Endothelial cell of umbilical vein (primary cell): ENCODE data around the gene OPA1. TPM values are rescaled to one million over a fixed set of nuclear protein-coding genes. Genes with fewer than 3 reads are reported as not detected.
"Not testable (repeated sequence)": the region's sequence is repeated elsewhere in the genome, so short reads cannot be mapped to it uniquely, and the experiment has no call there.

ENCODE experiments used
- BruUV-seq: library from RNA; stranded (reverse); fragments of 400-500 nt; replicated peaks from 2 replicates; lab custom pipeline; 2021; lab: Mats Ljungman, UMichigan
- CTCF ChIA-PET: fragments of 300-600, 350-600 bp; sonication (Branson Sonifier 250); formaldehyde crosslinking; loops from one replicate; lab custom pipeline; 2021; ENCODE audit warnings: antibody characterized with exemption, inconsistent platforms; lab: Charles Lee
- POLR2A ChIA-PET: fragments of 300-600, 350-600 bp; sonication (Branson Sonifier 250); formaldehyde crosslinking; loops from one replicate; lab custom pipeline; 2021; ENCODE audit warnings: antibody characterized with exemption, inconsistent platforms; lab: Charles Lee
- DNase-seq: peaks from one replicate; pipeline ENCODE4 v3.0.0-alpha.2; 2011; ENCODE audit warnings: low read depth, low spot score
- FAIRE-seq: peaks from 2 replicates; lab custom pipeline; 2011; peaks lifted over from hg19 to GRCh38; lab: Jason Lieb, UNC
- H2AFZ ChIP-seq: 2 replicates; pipeline ENCODE4 v1.6.0; 2012; ENCODE audit warnings: low read depth, low read length, control low read depth, inconsistent platforms
- H3K27ac ChIP-seq: 2 replicates; pipeline ENCODE4 v1.5.1; 2011; ENCODE audit warnings: low read depth, mild to moderate bottlenecking, control low read depth, low read length, moderate library complexity; ENCODE audit not compliant: insufficient read depth
- H3K27me3 ChIP-seq, 2 experiments: 2 replicates each; pipeline versions ENCODE4 v1.6.0 to v1.6.1; 2011; ENCODE audit warnings: low read length in 2 of 2, mixed read lengths in 1 of 2; ENCODE audit not compliant: control insufficient read depth in 2 of 2, insufficient read depth in 2 of 2
- H3K36me3 ChIP-seq, 2 experiments: 2 replicates in 1 of 2; 3 replicates in 1 of 2; pipeline ENCODE4 v1.5.1; 2011; ENCODE audit warnings: low read length in 2 of 2, mild to moderate bottlenecking in 1 of 2, moderate library complexity in 1 of 2; ENCODE audit not compliant: control insufficient read depth in 2 of 2, insufficient read depth in 2 of 2; ENCODE audit errors: extremely low read depth in 1 of 2
- H3K4me1 ChIP-seq: 3 replicates; pipeline ENCODE4 v1.5.1; 2011; ENCODE audit warnings: mild to moderate bottlenecking, low read length; ENCODE audit not compliant: control insufficient read depth, insufficient read depth; ENCODE audit errors: extremely low read depth
- H3K4me2 ChIP-seq: 2 replicates; pipeline ENCODE4 v1.6.1; 2011; ENCODE audit warnings: low read length, control low read depth, mixed read lengths; ENCODE audit not compliant: insufficient read depth
- H3K4me3 ChIP-seq, 3 experiments: fragments of 200-600 bp in 1 of 3; sonication (generic), shearing (Covaris generic) in 1 of 3; replicated peaks in 1 of 3; 2 replicates each; pipeline ENCODE4 v1.5.1; 2011 to 2016; ENCODE audit warnings: control low read depth in 3 of 3, low read length in 3 of 3, mild to moderate bottlenecking in 2 of 3, inconsistent platforms in 1 of 3, low read depth in 1 of 3, moderate library complexity in 1 of 3; ENCODE audit not compliant: insufficient read depth in 1 of 3
- H3K79me2 ChIP-seq: 2 replicates; pipeline ENCODE4 v1.6.0; 2012; ENCODE audit warnings: low read length, inconsistent platforms; ENCODE audit not compliant: control insufficient read depth, insufficient read depth
- H3K9ac ChIP-seq: replicated peaks from 2 replicates; pipeline ENCODE3; 2011; ENCODE audit warnings: low read length, control low read depth; ENCODE audit not compliant: insufficient read depth; ENCODE audit errors: extremely low read depth
- H3K9me1 ChIP-seq: replicated peaks from 3 replicates; pipeline ENCODE4 v1.6.0; 2011; ENCODE audit warnings: mild to moderate bottlenecking, low read length; ENCODE audit not compliant: control insufficient read depth, insufficient read depth; ENCODE audit errors: extremely low read depth
- H3K9me3 ChIP-seq: replicated peaks from 2 replicates; pipeline ENCODE4 v1.5.1; 2012; ENCODE audit warnings: low read length, inconsistent platforms; ENCODE audit not compliant: control insufficient read depth, insufficient read depth
- H4K20me1 ChIP-seq: replicated peaks from 2 replicates; pipeline ENCODE3; 2011; ENCODE audit warnings: mild to moderate bottlenecking, low read length; ENCODE audit not compliant: control insufficient read depth, insufficient read depth; ENCODE audit errors: extremely low read depth
- CTCF ChIP-seq, 2 donors: IDR thresholded peaks; 1 replicate in 1 of 2; 2 replicates in 1 of 2; pipeline ENCODE4 v1.5.1; 2011; ENCODE audit warnings: low read length in 2 of 2, mild to moderate bottlenecking in 2 of 2, moderate library complexity in 2 of 2, control low read depth in 1 of 2, inconsistent platforms in 1 of 2, low read depth in 1 of 2; ENCODE audit not compliant: insufficient read depth in 1 of 2; ENCODE audit errors: extremely low read depth in 1 of 2
- GATA2 ChIP-seq: IDR thresholded peaks from 2 replicates; pipeline ENCODE4 v1.7.0; 2011; ENCODE audit warnings: low read depth, mild to moderate bottlenecking, moderate library complexity, mixed read lengths, low read length; ENCODE audit not compliant: insufficient read length, insufficient read depth
- dilution Hi-C: fragments of 300-500 bp; cut with MboI; formaldehyde crosslinking; loops from one replicate; pipeline ENCODE4 v1.15.0; 2019; ENCODE audit warnings: low sequenced_read_pairs; ENCODE audit not compliant: extremely low pct_ligation_motif_present
- intact Hi-C: fragments of 100-400 bp; cut with micrococcal nuclease; formaldehyde crosslinking; loops from one replicate; pipeline ENCODE4 v1.10.0; 2022
- polyA plus RNA-seq, 4 experiments: library from polyadenylated mRNA; depleted of rRNA in 3 of 4; stranded (reverse) in 3 of 4; unstranded in 1 of 4; fragments of >200 nt; gene quantifications; 2 replicates each; pipeline versions ENCODE4 v1.2.1 to v1.2.3, GENCODE V29; 2011 to 2012; ENCODE audit warnings: missing spikeins in 1 of 4
- total RNA-seq: library from RNA; stranded (reverse); gene quantifications from 2 replicates; pipeline ENCODE4 v1.2.3, GENCODE V29; 2021

Gene OPA1
- total and polyA plus RNA-seq, 2 donors (not counting 3 experiments of a cell fraction or from before 2014, with no cell fraction given) = 10.0 to 62.0 TPM

DNA sequence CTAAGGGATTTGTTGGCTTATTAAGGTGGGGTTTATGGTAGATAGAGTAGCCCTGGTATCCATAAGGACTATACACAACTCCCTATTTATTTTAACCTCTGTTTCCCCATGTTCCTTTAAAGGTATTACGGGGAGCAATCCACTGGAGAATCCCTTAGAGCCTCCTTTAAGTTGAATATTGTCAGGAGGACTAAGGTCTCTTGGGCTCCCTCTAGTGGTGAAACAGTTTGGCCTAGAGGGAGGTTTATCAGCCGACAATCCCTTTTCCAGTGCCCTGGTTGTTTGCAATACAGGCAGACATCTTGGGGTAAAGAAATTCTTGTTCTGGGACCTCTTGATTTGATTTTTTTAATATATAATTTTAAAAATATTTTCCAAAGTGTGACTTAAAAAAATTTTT is 12.9 kb downstream of the OPA1 start:
- CTCF ChIA-PET = no interaction called here
- FAIRE-seq (peak; percentile 82), DNase-seq (peak; percentile 64)
- no peaks in the 10 kb centered on the region for H3K36me3 ChIP-seq
- dilution Hi-C loops = no loop called here
- no peak overlapping the region for H3K4me3 ChIP-seq
- no peak overlapping the region for H3K4me2 ChIP-seq
- H3K9me3 ChIP-seq = no peaks in the 10 kb centered on the region
- no TSS peak for BruUV-seq
- no peak overlapping the region for H2AFZ ChIP-seq
- H3K4me1 ChIP-seq = no peaks in the 10 kb centered on the region
- no peaks in the 10 kb centered on the region for H3K9me1 ChIP-seq
- H3K9ac ChIP-seq = no peak overlapping the region
- H3K79me2 ChIP-seq = peaks cover 47% of the 10 kb centered on the region
- no peak for TF ChIP-seq GATA2
- peak; percentile 69 to 77 for TF ChIP-seq CTCF (IDR thresholded peaks at IDR 0.05; ENCODE audit: extremely low read depth in 1 of 2, insufficient read depth in 1 of 2, low read depth in 1 of 2, low read length in 2 of 2)
- no peaks in the 10 kb centered on the region for H4K20me1 ChIP-seq
- intact Hi-C loops = no loop called here
- H3K27me3 ChIP-seq = no peaks in the 10 kb centered on the region
- H3K27ac ChIP-seq = no peak overlapping the region
- POLR2A ChIA-PET = no interaction called here

DNA sequence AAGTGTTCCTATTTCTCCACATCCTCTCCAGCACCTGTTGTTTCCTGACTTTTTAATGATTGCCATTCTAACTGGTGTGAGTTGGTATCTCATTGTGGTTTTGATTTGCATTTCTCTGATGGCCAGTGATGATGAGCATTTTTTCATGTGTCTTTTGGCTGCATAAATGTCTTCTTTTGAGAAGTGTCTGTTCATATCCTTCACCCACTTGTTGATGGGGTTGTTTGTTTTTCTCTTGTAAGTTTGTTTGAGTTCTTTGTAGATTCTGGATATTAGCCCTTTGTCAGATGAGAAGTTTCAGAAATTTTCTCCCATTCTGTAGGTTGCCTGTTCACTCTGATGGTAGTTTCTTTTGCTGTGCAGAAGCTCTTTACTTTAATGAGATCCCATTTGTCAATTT is 13.9 kb downstream of the OPA1 start:
- H3K27ac ChIP-seq, FAIRE-seq, POLR2A ChIA-PET, BruUV-seq, H3K4me2 ChIP-seq, H3K9ac ChIP-seq, H3K4me3 ChIP-seq, H3K36me3 ChIP-seq, H4K20me1 ChIP-seq, H3K27me3 ChIP-seq, H3K4me1 ChIP-seq, H3K9me3 ChIP-seq, CTCF ChIA-PET, DNase-seq, intact Hi-C loops, H3K9me1 ChIP-seq, dilution Hi-C loops, H2AFZ ChIP-seq: not testable (repeated sequence)
- H3K79me2 ChIP-seq = peaks cover 44% of the 10 kb centered on the region

DNA sequence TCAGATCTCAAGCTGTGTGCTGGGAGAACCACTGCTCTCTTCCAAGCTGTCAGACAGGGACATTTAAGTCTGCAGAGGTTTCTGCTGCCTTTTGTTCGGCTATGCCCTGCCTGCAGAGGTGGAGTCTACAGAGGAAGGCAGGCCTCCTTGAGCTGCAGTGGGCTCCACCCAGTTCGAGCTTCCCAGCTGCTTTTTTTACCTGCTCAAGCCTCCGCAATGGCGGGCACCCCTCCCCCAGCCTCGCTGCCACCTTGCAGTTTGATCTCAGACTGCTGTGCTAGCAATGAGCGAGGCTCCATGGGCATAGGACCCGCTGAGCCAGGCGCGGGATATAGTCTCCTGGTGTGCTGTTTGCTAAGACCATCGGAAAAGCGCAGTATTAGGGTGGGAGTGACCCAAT is 17.5 kb downstream of the OPA1 start:
- FAIRE-seq = not testable (repeated sequence)

More for the DNA sequence above, 17.5 kb downstream of the OPA1 start:
- POLR2A ChIA-PET, H3K27me3 ChIP-seq, H2AFZ ChIP-seq, H3K9me3 ChIP-seq, H3K9ac ChIP-seq, intact Hi-C loops, BruUV-seq, H3K9me1 ChIP-seq, H3K4me2 ChIP-seq, CTCF ChIA-PET, H3K36me3 ChIP-seq, H3K27ac ChIP-seq, dilution Hi-C loops, H4K20me1 ChIP-seq, H3K4me1 ChIP-seq, H3K4me3 ChIP-seq, DNase-seq: not testable (repeated sequence)
- H3K79me2 ChIP-seq = peaks cover 40% of the 10 kb centered on the region
